ENCODE measurements around the gene ADGRG3.
A peak's percentile ranks its signal among the peaks of the same experiment; 100 is the strongest.

Gene ADGRG3

DNA sequence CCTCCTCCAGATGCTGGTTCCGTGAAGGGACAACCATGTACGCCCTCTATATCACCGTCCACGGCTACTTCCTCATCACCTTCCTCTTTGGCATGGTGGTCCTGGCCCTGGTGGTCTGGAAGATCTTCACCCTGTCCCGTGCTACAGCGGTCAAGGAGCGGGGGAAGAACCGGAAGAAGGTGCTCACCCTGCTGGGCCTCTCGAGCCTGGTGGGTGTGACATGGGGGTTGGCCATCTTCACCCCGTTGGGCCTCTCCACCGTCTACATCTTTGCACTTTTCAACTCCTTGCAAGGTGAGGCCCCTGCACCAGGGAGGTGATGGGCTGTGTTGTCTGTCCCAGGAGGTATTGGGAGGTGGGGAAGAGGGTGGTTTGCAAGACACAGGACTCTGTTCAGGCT is 17.5 kb downstream of the ADGRG3 start:
- TF ChIP-seq CTCF (IDR thresholded peaks at IDR 0.05; ENCODE audit: extremely low read depth, insufficient read depth, missing control alignments) = no peak
- in situ Hi-C loops (cut with MboI; ENCODE audit: low pct_unique_long_range_greater_than_20kb, low sequenced_read_pairs, unreplicated experiment) = no loop called here
- no peak for DNase-seq (ENCODE audit: low spot score)

GRCh38 chr16:57686577-57686976 is 18.5 kb downstream of the ADGRG3 start:
- no peak for DNase-seq (ENCODE audit: low spot score)
- in situ Hi-C loops (cut with MboI; ENCODE audit: low pct_unique_long_range_greater_than_20kb, low sequenced_read_pairs, unreplicated experiment) = no loop called here
- no peak for TF ChIP-seq CTCF (IDR thresholded peaks at IDR 0.05; ENCODE audit: extremely low read depth, insufficient read depth, missing control alignments)

DNA sequence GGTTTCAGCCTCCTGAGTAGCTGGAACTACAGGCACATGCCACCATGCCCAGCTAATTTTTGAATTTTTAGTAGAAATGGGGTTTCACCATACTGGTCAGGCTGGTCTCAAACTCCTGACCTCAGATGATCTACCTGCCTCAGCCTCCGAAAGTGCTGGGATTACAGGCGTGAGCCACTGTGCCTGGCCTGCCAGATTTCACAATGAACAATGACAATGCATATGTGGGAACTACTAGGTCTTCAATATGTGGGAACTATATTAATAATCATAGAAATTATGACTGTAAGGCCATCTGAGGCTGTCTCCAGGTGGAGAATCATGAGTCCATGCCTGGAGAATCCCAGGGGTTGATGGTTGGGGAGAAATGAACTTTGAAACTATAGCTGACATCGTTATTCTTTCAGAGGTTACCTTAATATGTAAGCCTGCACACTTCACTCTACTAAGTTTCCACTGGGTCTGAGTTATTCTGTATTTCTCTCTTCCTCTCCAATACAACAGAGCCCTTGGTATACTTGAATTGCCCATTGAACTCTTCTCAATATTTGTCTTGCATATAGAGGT is 19.3 kb downstream of the ADGRG3 start:
- in situ Hi-C loops (cut with MboI; ENCODE audit: low pct_unique_long_range_greater_than_20kb, low sequenced_read_pairs, unreplicated experiment) = no loop called here
- no peak for DNase-seq (ENCODE audit: low spot score)
- TF ChIP-seq CTCF (IDR thresholded peaks at IDR 0.05; ENCODE audit: extremely low read depth, insufficient read depth, missing control alignments) = no peak

DNA sequence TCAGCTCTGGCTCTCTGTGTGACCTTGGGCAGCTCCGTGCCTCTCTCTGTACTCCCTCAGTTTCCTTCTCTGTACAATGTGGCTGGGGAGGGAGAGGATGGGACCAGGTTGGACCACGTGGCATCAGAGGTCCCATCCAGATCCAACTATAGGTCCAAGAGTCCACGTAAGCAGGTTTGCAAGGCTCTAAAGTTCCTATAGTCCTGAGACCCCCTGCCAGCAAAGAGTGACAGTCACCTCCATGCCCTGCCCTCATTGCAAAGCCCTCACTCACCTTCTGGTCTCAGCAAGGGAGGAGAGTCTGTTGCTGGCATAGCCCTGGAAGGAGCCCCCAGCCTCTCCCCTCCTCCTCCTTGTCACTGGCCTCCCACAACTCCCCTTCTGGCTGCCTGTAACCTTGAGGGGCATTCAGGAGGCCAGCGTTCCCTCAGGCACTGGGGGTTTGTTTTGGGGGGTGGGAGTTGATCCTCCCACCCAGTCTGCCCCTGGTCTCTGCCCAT is 20.4 kb downstream of the ADGRG3 start:
- in situ Hi-C loops (cut with MboI; ENCODE audit: low pct_unique_long_range_greater_than_20kb, low sequenced_read_pairs, unreplicated experiment) = no loop called here
- no peak for TF ChIP-seq CTCF (IDR thresholded peaks at IDR 0.05; ENCODE audit: extremely low read depth, insufficient read depth, missing control alignments)
- no peak for DNase-seq (ENCODE audit: low spot score)

GRCh38 chr16:57688987-57689761 is 21.1 kb downstream of the ADGRG3 start:
- no peak for DNase-seq (ENCODE audit: low spot score)
- in situ Hi-C loops (cut with MboI; ENCODE audit: low pct_unique_long_range_greater_than_20kb, low sequenced_read_pairs, unreplicated experiment) = no loop called here
- TF ChIP-seq CTCF (IDR thresholded peaks at IDR 0.05; ENCODE audit: extremely low read depth, insufficient read depth, missing control alignments) = no peak

DNA sequence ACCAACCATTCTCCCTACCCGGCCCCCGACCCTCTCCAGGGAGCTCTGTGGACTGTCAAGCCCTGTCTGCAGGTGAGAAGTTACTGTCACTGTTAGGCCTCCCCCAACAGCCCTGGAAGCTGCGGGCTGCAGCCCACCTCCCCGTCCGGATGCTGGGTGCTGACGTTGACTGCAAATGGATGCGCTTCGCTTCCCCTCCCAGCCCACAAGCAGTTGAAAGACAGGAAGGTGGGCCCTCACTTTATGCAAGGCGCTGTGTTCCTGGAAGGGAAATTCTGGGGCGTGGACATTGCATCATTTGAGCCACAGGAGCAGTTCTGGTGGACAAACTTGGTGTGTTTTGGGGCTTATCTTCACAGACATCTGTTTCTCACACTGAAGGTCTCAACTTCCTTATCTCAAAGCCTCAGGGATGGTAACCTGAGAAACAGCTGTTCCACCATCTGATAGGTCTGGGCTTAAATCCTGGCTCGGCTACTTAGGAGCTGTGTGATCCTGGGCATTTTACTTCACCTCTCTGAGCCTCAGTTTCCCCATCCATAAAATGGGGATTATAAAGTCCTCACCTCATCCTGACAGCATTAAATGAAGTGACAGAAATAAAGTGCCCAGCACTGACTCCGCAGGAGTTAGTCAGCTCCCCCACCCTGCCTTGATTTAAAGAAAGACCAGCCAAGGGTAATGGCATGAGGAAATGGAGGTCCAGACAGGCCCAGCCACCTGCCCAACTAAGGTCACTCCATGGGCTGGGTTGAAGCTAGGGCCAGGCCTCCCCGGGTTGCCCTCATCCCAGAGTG is 21.9 kb downstream of the ADGRG3 start:
- no peak for TF ChIP-seq CTCF (IDR thresholded peaks at IDR 0.05; ENCODE audit: extremely low read depth, insufficient read depth, missing control alignments)
- in situ Hi-C loops (cut with MboI; ENCODE audit: low pct_unique_long_range_greater_than_20kb, low sequenced_read_pairs, unreplicated experiment) = no loop called here
- peak; percentile 79 for DNase-seq (ENCODE audit: low spot score)
